ENCODE measurements around the gene INO80C.

The INO80C gene

DNA sequence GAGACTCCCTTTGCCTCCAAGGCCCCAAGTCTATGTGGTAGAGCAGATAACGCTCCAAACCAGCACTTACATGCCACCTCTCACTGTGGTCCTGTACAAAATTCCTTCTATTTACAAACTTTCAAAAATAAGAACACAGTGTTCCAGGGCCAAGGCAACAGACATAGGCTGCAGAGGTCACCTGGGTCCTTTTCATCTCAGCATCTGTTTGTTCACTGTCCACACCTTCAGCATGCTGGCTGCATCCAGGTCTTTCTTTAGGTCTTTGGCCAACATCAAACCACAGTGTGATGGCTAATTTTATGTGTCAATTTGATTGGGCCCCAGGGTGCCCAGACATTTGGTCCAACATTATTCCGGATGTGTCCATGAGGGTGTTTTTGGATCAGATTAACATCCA lies 20.0 kb upstream of the INO80C start:
- Histone ChIP-seq H3K4me2 (ENCODE audit: low read length) (no peak overlapping the region), H3F3A (ENCODE audit: insufficient read depth, low read length) (no peaks in the 10 kb centered on the region), H3K27me3 (ENCODE audit: insufficient read depth, low read length) (0 out of 2 replicates have a peak, but pooled peaks cover 4% of the 10 kb centered on the region), H3K9ac (ENCODE audit: low read length) (no peak overlapping the region), H3K79me2 (ENCODE audit: insufficient read depth, low read length) (no peaks in the 10 kb centered on the region), H3K9me2 (ENCODE audit: low read depth, low read length) (no peaks in the 10 kb centered on the region), H3K36me3 (ENCODE audit: insufficient read depth, low read length) (no peaks in the 10 kb centered on the region), H3K9me3 (ENCODE audit: low read length) (no peaks in the 10 kb centered on the region), H3K27ac (ENCODE audit: low read depth, low read length, poor library complexity, severe bottlenecking) (no peak overlapping the region), H3K4me1 (ENCODE audit: insufficient read depth, low read length, severe bottlenecking) (no peaks in the 10 kb centered on the region), H4K20me1 (ENCODE audit: insufficient read depth, low read length) (no peaks in the 10 kb centered on the region), H3K4me3 (ENCODE audit: low read depth, low read length, poor library complexity, severe bottlenecking) (no peak overlapping the region), H2AFZ (ENCODE audit: low read length) (no peak overlapping the region)
- no peak for TF ChIP-seq EZH2 (IDR thresholded peaks at IDR 0.05; ENCODE audit: borderline replicate concordance, low read length)
- TF ChIP-seq, protein P1, sequence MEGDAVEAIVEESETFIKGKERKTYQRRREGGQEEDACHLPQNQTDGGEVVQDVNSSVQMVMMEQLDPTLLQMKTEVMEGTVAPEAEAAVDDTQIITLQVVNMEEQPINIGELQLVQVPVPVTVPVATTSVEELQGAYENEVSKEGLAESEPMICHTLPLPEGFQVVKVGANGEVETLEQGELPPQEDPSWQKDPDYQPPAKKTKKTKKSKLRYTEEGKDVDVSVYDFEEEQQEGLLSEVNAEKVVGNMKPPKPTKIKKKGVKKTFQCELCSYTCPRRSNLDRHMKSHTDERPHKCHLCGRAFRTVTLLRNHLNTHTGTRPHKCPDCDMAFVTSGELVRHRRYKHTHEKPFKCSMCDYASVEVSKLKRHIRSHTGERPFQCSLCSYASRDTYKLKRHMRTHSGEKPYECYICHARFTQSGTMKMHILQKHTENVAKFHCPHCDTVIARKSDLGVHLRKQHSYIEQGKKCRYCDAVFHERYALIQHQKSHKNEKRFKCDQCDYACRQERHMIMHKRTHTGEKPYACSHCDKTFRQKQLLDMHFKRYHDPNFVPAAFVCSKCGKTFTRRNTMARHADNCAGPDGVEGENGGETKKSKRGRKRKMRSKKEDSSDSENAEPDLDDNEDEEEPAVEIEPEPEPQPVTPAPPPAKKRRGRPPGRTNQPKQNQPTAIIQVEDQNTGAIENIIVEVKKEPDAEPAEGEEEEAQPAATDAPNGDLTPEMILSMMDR (IDR thresholded peaks at IDR 0.05; ENCODE audit: low read length), result no peak

DNA sequence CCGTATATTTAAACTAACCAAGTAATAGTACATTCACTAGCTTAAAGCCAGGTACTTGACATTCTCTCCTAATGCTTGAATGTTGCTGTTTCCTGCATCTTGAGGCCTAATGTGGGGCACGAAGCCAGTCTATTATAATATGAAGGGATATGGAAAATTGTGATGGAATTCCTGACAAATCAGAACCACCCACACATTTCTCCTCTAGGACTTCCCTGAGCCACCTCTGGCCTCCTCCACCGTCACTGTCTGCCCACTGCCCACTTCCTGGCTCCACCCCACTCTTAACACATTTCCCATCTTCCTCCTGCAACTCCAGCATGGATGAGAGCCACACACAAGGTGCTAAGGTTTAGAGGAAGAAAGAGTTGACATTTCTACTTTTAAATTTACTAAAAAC lies 19.0 kb upstream of the INO80C start:
- no peak overlapping the region for H3K4me2 ChIP-seq (ENCODE audit: low read length)
- H3K9ac ChIP-seq (ENCODE audit: low read length), result no peak overlapping the region
- no peak overlapping the region for H3K4me3 ChIP-seq (ENCODE audit: low read depth, low read length, poor library complexity, severe bottlenecking)
- no peaks in the 10 kb centered on the region for H4K20me1 ChIP-seq (ENCODE audit: insufficient read depth, low read length)
- TF ChIP-seq, protein P1 (IDR thresholded peaks at IDR 0.05; ENCODE audit: low read length), result no peak
- no peak for TF ChIP-seq EZH2 (IDR thresholded peaks at IDR 0.05; ENCODE audit: borderline replicate concordance, low read length)
- H3K9me2 ChIP-seq (ENCODE audit: low read depth, low read length), result no peaks in the 10 kb centered on the region
- no peaks in the 10 kb centered on the region for H3K9me3 ChIP-seq (ENCODE audit: low read length)
- H3K4me1 ChIP-seq (ENCODE audit: insufficient read depth, low read length, severe bottlenecking), result no peaks in the 10 kb centered on the region
- no peak overlapping the region for H3K27ac ChIP-seq (ENCODE audit: low read depth, low read length, poor library complexity, severe bottlenecking)
- no peaks in the 10 kb centered on the region for H3F3A ChIP-seq (ENCODE audit: insufficient read depth, low read length)
- no peak overlapping the region for H2AFZ ChIP-seq (ENCODE audit: low read length)
- H3K27me3 ChIP-seq (ENCODE audit: insufficient read depth, low read length), result 0 out of 2 replicates have a peak, but pooled peaks cover 4% of the 10 kb centered on the region
- no peaks in the 10 kb centered on the region for H3K36me3 ChIP-seq (ENCODE audit: insufficient read depth, low read length)
- no peaks in the 10 kb centered on the region for H3K79me2 ChIP-seq (ENCODE audit: insufficient read depth, low read length)

GRCh38 chr18:35516351-35516750 lies 18.6 kb upstream of the INO80C start:
- Histone ChIP-seq H3K4me2 (ENCODE audit: low read length) (no peak overlapping the region), H3K36me3 (ENCODE audit: insufficient read depth, low read length) (no peaks in the 10 kb centered on the region), H3K4me3 (ENCODE audit: low read depth, low read length, poor library complexity, severe bottlenecking) (no peak overlapping the region), H4K20me1 (ENCODE audit: insufficient read depth, low read length) (no peaks in the 10 kb centered on the region), H3K9ac (ENCODE audit: low read length) (no peak overlapping the region), H3F3A (ENCODE audit: insufficient read depth, low read length) (no peaks in the 10 kb centered on the region), H2AFZ (ENCODE audit: low read length) (no peak overlapping the region), H3K9me2 (ENCODE audit: low read depth, low read length) (no peaks in the 10 kb centered on the region), H3K9me3 (ENCODE audit: low read length) (no peaks in the 10 kb centered on the region), H3K79me2 (ENCODE audit: insufficient read depth, low read length) (no peaks in the 10 kb centered on the region), H3K4me1 (ENCODE audit: insufficient read depth, low read length, severe bottlenecking) (no peaks in the 10 kb centered on the region), H3K27me3 (ENCODE audit: insufficient read depth, low read length) (0 out of 2 replicates have a peak, but pooled peaks cover 4% of the 10 kb centered on the region), H3K27ac (ENCODE audit: low read depth, low read length, poor library complexity, severe bottlenecking) (no peak overlapping the region)
- TF ChIP-seq, protein P1 (IDR thresholded peaks at IDR 0.05; ENCODE audit: low read length), result no peak
- no peak for TF ChIP-seq EZH2 (IDR thresholded peaks at IDR 0.05; ENCODE audit: borderline replicate concordance, low read length)
